ENCODE data around the gene FGFBP2.

DNA sequence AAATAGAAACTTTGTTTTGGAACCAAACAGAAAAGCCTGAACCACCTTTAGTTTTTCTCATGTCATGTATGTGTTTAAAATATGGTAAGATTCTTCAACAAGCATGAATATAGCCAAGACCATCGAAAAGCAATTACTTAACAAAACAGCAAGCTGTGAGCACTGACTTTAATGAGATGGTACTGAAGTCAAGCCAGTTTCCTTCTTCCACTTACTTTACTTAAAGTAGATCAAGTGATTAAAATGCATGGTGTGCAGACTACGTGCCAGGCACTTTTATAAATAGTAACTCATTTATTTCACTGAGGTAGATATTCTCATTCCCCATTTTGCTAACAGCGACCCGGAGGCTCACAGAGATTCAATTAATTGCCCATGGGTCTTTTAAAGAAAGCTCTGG, 46.2 kb upstream of the FGFBP2 start:
- TF ChIP-seq, protein P1, sequence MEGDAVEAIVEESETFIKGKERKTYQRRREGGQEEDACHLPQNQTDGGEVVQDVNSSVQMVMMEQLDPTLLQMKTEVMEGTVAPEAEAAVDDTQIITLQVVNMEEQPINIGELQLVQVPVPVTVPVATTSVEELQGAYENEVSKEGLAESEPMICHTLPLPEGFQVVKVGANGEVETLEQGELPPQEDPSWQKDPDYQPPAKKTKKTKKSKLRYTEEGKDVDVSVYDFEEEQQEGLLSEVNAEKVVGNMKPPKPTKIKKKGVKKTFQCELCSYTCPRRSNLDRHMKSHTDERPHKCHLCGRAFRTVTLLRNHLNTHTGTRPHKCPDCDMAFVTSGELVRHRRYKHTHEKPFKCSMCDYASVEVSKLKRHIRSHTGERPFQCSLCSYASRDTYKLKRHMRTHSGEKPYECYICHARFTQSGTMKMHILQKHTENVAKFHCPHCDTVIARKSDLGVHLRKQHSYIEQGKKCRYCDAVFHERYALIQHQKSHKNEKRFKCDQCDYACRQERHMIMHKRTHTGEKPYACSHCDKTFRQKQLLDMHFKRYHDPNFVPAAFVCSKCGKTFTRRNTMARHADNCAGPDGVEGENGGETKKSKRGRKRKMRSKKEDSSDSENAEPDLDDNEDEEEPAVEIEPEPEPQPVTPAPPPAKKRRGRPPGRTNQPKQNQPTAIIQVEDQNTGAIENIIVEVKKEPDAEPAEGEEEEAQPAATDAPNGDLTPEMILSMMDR (tag by site-specific recombination; IDR thresholded peaks at IDR 0.05) = no peak
- TF ChIP-seq KLF9 (tag by site-specific recombination; IDR thresholded peaks at IDR 0.05; ENCODE audit: low read depth) (no peak), ZBTB7A (tag by site-specific recombination; IDR thresholded peaks at IDR 0.05; ENCODE audit: low read depth) (no peak), ZNF571 (tag by site-specific recombination; IDR thresholded peaks at IDR 0.05) (no peak), ZNF624 (tag by site-specific recombination; IDR thresholded peaks at IDR 0.05) (no peak), ZIC2 (tag by site-specific recombination; IDR thresholded peaks at IDR 0.05) (no peak), PRDM10 (tag by site-specific recombination; IDR thresholded peaks at IDR 0.05) (no peak), BCL11B (tag by site-specific recombination; IDR thresholded peaks at IDR 0.05; ENCODE audit: low read depth) (no peak)
- TF ChIP-seq, protein P2, sequence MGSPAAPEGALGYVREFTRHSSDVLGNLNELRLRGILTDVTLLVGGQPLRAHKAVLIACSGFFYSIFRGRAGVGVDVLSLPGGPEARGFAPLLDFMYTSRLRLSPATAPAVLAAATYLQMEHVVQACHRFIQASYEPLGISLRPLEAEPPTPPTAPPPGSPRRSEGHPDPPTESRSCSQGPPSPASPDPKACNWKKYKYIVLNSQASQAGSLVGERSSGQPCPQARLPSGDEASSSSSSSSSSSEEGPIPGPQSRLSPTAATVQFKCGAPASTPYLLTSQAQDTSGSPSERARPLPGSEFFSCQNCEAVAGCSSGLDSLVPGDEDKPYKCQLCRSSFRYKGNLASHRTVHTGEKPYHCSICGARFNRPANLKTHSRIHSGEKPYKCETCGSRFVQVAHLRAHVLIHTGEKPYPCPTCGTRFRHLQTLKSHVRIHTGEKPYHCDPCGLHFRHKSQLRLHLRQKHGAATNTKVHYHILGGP (tag by site-specific recombination; IDR thresholded peaks at IDR 0.05) = no peak
- TF ChIP-seq, protein P3, sequence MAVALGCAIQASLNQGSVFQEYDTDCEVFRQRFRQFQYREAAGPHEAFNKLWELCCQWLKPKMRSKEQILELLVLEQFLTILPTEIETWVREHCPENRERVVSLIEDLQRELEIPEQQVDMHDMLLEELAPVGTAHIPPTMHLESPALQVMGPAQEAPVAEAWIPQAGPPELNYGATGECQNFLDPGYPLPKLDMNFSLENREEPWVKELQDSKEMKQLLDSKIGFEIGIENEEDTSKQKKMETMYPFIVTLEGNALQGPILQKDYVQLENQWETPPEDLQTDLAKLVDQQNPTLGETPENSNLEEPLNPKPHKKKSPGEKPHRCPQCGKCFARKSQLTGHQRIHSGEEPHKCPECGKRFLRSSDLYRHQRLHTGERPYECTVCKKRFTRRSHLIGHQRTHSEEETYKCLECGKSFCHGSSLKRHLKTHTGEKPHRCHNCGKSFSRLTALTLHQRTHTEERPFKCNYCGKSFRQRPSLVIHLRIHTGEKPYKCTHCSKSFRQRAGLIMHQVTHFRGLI (tag by site-specific recombination; IDR thresholded peaks at IDR 0.05) = no peak
